ENCODE results near the gene CAMKK2.
"Not testable (repeated sequence)": the region's sequence is repeated elsewhere in the genome, so short reads cannot be mapped to it uniquely, and the experiment has no call there.

Gene CAMKK2

GRCh38 chr12:121296618-121297434 is at the start of gene CAMKK2:
CAMKK2 (minus strand) TSS chr12:121296709; CDS start chr12:121274526, 22,183 bp downstream.
- DNase-seq: peak; percentile 87 to 94

GRCh38 chr12:121345151-121345815 is 48.8 kb upstream of the CAMKK2 start:
- no peak for DNase-seq

- no peak for DNase-seq
These were observed 48.0 kb upstream of the CAMKK2 start for GRCh38 chr12:121344506-121344905.

GRCh38 chr12:121337416-121337815 is 40.9 kb upstream of the CAMKK2 start:
- no peak for DNase-seq

- DNase-seq: peak; percentile 6 to 29
These were observed 38.2 kb upstream of the CAMKK2 start for GRCh38 chr12:121334513-121335343.

GRCh38 chr12:121333747-121334146 is 37.2 kb upstream of the CAMKK2 start:
- DNase-seq: no peak

- no peak for DNase-seq
These were observed 34.7 kb upstream of the CAMKK2 start for GRCh38 chr12:121331248-121331647.

- DNase-seq: no peak
These were observed 34.2 kb upstream of the CAMKK2 start for GRCh38 chr12:121330692-121331091.

GRCh38 chr12:121330195-121330594 is 33.7 kb upstream of the CAMKK2 start:
- DNase-seq: no peak

GRCh38 chr12:121328620-121329019 is 32.1 kb upstream of the CAMKK2 start:
- no peak for DNase-seq

GRCh38 chr12:121326996-121327674 is 30.6 kb upstream of the CAMKK2 start:
- DNase-seq: no peak

GRCh38 chr12:121325922-121326396 is 29.4 kb upstream of the CAMKK2 start:
- no peak for DNase-seq

- DNase-seq: no peak
These were observed 27.4 kb upstream of the CAMKK2 start for GRCh38 chr12:121323908-121324307.

- no peak for DNase-seq
These were observed 21.6 kb upstream of the CAMKK2 start for GRCh38 chr12:121318121-121318520.

- DNase-seq: no peak
These were observed 17.9 kb upstream of the CAMKK2 start for GRCh38 chr12:121314431-121314830.

- not testable (repeated sequence) for DNase-seq
These were observed 13.7 kb upstream of the CAMKK2 start for GRCh38 chr12:121310231-121310630.

GRCh38 chr12:121307397-121307796 is 10.9 kb upstream of the CAMKK2 start:
- not testable (repeated sequence) for DNase-seq

- DNase-seq: no peak
These were observed 7.8 kb upstream of the CAMKK2 start for GRCh38 chr12:121304306-121304705.

GRCh38 chr12:121301876-121302275 is 5.4 kb upstream of the CAMKK2 start:
- no peak for DNase-seq

- DNase-seq: no peak
These were observed 3.7 kb upstream of the CAMKK2 start for GRCh38 chr12:121300083-121300819.

- DNase-seq: no peak
These were observed 3.2 kb upstream of the CAMKK2 start for GRCh38 chr12:121299662-121300061.

- DNase-seq: not testable (repeated sequence)
These were observed 1.9 kb upstream of the CAMKK2 start for GRCh38 chr12:121298411-121298810.
